WTC11 (cell line): ENCODE results near the gene HECTD4.

Experiments used
- CTCF ChIP-seq: fragments of 200-600 bp; IDR thresholded peaks from 2 replicates; pipeline ENCODE4 v1.8.0; 2022; ENCODE audit warnings: antibody characterized with exemption
- PRDM15 ChIP-seq: sonication (generic); formaldehyde crosslinking; IDR thresholded peaks from 2 replicates; pipeline ENCODE4 v1.8.0; 2022; ENCODE audit warnings: missing genetic modification reagents

GRCh38 chr12:112308652-112309051 lies 73.6 kb downstream of the HECTD4 start:
- TF ChIP-seq CTCF, result no peak
- no peak for TF ChIP-seq PRDM15 (CRISPR knock-in tag)
